GM10248 (cell line): Measurements from ENCODE around the gene HSD17B13.

ENCODE experiments used
- CTCF ChIA-PET: fragments of 300-600 bp; sonication (Branson Sonifier 250); formaldehyde crosslinking; extraction: SDS; loops from one replicate; lab custom pipeline; 2021; ENCODE audit warnings: antibody characterized with exemption; lab: Yijun Ruan, JAX
- POLR2A ChIA-PET: fragments of 350-650 bp; sonication (Branson Sonifier 250); formaldehyde crosslinking; extraction: SDS; loops from one replicate; lab custom pipeline; 2020; ENCODE audit warnings: antibody characterized with exemption; lab: Yijun Ruan, JAX
- DNase-seq: peaks from one replicate; pipeline ENCODE4 v3.0.0; 2012; ENCODE audit errors: extremely low spot score
- TF ChIP-seq, protein P1 (sequence below): IDR thresholded peaks from 2 replicates; pipeline ENCODE4 v1.5.1; 2012; ENCODE audit warnings: mild to moderate bottlenecking, low read depth; ENCODE audit errors: extremely low read depth, missing control alignments, control extremely low read depth

The HSD17B13 gene, protein sequence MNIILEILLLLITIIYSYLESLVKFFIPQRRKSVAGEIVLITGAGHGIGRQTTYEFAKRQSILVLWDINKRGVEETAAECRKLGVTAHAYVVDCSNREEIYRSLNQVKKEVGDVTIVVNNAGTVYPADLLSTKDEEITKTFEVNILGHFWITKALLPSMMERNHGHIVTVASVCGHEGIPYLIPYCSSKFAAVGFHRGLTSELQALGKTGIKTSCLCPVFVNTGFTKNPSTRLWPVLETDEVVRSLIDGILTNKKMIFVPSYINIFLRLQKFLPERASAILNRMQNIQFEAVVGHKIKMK

DNA sequence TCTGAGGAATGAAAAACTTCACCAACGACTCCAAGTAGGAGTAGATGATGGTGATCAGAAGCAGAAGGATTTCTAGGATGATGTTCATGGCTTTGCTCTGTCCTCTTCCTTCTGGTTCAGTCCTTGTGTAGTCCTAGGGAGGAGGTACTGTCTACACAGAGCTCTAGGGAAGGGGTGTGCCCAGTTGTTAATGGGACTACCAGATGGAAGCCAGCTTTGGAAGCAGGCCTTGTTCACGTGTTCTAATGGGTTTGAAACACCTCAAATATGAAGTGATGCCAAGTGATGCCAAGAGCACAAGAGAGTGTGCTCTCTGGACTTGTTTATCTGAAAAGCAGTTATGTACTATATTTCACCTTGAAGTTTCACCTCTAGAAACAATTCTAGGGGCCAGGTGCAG is at the start of gene HSD17B13:
Gene HSD17B13, minus strand, starts transcription at position 129 of the 400 bp plus-strand sequence. Its CDS starts 41 bp downstream, at position 88.
- CTCF ChIA-PET: interaction anchor here (1.0 kb wide), 1 partner anchor 31 kb away, joined by 3 read pairs; no protein-coding TSS in a partner anchor
- no peak for DNase-seq
- POLR2A ChIA-PET: no interaction called here
- TF ChIP-seq, protein P1, sequence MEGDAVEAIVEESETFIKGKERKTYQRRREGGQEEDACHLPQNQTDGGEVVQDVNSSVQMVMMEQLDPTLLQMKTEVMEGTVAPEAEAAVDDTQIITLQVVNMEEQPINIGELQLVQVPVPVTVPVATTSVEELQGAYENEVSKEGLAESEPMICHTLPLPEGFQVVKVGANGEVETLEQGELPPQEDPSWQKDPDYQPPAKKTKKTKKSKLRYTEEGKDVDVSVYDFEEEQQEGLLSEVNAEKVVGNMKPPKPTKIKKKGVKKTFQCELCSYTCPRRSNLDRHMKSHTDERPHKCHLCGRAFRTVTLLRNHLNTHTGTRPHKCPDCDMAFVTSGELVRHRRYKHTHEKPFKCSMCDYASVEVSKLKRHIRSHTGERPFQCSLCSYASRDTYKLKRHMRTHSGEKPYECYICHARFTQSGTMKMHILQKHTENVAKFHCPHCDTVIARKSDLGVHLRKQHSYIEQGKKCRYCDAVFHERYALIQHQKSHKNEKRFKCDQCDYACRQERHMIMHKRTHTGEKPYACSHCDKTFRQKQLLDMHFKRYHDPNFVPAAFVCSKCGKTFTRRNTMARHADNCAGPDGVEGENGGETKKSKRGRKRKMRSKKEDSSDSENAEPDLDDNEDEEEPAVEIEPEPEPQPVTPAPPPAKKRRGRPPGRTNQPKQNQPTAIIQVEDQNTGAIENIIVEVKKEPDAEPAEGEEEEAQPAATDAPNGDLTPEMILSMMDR: no peak

DNA sequence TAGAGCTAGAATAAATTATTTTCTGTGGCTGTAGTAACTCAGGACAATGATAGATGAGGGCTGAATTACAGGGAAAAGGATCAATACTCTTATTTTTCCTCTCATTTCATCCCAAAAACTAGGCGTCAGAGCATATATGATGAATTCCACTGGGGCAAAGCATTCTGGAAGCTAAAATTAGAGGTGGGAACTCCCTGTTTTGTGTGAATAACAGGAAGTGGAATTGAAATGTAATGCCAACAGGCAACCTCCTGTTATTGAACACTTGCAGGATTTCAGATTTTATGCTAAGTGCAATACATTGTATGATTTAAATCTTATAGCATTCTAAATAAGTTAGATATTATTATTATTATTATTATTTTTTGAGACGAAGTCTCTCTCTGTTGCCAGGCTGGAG is 47.4 kb upstream of the HSD17B13 start:
- ChIA-PET POLR2A (no interaction called here), CTCF (interaction anchor here (1.0 to 1.3 kb wide), 5 partner anchors 16 to 842 kb away, joined by 3 to 4 read pairs (median 3); partner anchors contain the start of gene HSD17B11)
- TF ChIP-seq, protein P1: no peak
- no peak for DNase-seq

DNA sequence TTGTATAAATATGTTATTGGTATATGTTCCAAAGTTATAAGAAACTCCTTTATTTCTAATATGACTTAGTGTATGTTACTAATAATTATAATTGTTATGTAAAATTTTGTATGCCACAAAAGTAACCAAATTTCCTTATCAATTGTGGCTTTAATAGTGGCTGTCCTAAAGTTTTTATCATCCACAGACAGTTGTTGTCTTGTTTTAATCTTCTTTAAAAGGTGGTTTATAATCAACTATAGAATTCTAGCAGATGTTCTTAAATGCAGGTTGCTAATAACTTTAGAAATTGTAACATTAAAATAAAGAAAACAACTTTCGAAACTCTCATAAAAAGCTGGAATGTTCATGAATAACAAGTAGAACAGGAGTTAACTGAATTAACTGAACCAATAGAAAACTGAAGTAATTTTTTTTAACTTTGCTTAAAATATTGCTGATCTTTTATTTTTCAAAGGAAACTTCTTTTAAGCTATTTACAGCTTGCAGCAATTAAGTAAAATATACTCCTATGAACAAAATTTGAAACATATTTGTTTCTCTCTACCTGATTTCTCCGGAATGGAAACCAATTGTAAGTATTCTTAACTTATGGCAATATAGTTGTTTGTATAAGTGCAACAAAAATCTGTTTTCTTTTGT is 44.0 kb upstream of the HSD17B13 start:
- ChIA-PET CTCF (no interaction called here), POLR2A (no interaction called here)
- DNase-seq: no peak
- TF ChIP-seq, protein P1: no peak

DNA sequence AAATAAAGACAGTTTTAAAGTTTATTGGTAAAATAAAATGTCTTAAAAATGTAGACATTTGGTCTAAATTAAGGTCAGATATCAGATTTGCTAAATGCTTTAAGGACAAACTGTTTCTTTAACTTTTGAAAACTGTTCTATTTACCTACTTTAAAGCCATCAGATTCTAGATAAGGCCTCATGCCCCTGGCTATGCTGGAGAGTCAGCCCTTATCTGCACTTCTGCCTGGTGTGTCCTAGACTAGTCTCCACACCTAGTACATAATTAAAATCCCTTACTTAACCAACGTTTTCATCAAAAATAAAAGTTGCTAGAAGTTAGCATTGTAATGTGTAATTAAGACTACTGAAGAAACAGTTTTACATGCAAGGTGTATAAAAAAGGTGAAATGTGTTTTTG is 42.7 kb upstream of the HSD17B13 start:
- DNase-seq: no peak
- ChIA-PET POLR2A (no interaction called here), CTCF (interaction anchor here (1.8 kb wide), 1 partner anchor 55 kb away, joined by 3 read pairs; no protein-coding TSS in a partner anchor)
- TF ChIP-seq, protein P1: no peak

DNA sequence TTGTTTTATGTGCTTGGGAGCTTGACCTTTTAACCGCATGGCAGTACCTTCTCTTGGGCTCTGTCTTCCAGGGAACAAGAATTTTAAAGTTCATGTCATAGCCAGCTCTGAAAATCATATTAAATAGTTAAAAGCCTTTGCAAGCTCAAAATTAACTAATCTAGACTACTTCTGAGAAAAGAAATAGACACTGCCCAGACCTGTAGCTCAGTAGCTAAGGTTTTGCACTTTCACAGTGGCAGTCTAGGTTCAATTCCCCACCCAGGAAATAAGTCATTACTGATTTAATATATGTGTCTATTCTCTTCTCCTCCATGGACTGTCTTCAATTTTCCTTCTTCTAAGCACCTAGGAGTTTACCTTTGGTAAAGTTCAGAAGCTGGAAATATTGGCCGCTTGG is 40.9 kb upstream of the HSD17B13 start:
- TF ChIP-seq, protein P1: no peak
- ChIA-PET CTCF (interaction anchor here (0.7 to 2.9 kb wide), 7 partner anchors 10 to 104 kb away, joined by 3 to 15 read pairs (median 3); no protein-coding TSS in a partner anchor), POLR2A (no interaction called here)
- no peak for DNase-seq

DNA sequence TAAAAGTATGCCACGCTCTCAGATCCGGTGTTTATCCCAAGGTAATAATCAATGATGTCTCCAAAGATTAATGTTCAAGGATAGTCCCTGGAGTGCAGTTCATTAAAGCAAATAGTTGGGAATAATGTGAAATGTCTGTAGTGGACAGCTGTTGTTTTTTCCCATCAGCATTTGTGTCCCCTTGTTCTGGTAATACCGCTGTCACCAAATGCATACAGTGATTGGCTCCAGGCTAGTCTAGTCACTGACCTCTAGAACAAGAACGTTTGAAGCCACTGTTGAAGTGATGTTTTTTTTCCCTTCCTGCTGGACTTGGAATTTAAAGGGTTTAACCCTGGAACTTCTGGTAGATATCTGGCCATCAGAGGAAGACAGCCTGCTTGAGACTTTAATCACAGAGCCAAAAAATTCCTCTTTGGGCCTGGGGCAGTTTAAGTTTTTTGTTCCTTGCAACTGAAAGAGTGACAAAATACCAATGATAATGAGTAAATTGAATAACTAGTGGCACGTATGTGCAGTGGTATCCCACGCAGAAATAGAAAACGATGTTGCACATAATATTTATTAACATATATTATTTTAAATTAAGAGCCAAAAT is 37.8 kb upstream of the HSD17B13 start:
- DNase-seq: no peak
- CTCF ChIA-PET: no interaction called here
- TF ChIP-seq, protein P1: no peak
- POLR2A ChIA-PET: no interaction called here
